ENCODE results near the gene HBZ.

The HBZ gene

DNA sequence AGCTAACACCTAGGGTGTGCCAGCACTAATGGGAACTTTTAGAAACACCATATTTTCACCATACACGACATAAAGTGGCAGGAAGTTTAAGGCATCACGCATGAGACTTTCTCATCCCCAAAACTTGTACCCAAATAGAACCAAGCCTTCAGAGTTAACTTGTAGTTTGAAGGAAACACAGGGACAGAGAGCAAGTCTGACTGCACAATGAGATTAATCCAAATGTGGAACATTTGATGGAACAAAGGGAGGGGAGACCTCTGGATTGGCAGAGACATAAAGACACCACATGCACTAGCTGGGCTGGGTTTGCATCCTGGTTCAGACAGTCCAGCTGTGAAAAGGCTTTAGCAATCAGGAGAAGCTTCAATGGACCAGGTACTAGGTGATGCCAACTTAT is 38.1 kb upstream of the HBZ start:
- no peak for TF ChIP-seq CTCF (IDR thresholded peaks at IDR 0.05; ENCODE audit: borderline replicate concordance, insufficient read depth, low read depth, low read length)
- no peak overlapping the region for H3K4me3 ChIP-seq (ENCODE audit: low read depth, low read length)

DNA sequence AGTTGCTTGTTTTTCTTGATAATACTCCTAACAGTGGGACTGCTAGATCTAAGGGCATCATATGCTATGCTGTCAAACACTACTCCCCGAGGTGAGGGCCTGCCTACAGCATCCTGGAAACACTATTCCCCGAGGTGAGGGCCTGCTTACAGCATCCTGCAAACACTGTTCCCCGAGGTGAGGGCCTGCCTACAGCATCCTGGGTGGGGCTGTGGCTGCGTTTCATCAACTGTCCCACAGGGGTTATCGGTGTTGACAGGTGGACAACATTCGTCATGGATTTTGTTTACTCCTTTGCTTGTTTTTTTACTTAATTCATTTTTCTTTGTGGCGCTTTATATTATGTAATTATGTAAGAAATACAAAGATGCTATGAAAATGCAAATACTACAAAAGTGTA is 36.4 kb upstream of the HBZ start:
- TF ChIP-seq CTCF (IDR thresholded peaks at IDR 0.05; ENCODE audit: borderline replicate concordance, insufficient read depth, low read depth, low read length) = no peak

DNA sequence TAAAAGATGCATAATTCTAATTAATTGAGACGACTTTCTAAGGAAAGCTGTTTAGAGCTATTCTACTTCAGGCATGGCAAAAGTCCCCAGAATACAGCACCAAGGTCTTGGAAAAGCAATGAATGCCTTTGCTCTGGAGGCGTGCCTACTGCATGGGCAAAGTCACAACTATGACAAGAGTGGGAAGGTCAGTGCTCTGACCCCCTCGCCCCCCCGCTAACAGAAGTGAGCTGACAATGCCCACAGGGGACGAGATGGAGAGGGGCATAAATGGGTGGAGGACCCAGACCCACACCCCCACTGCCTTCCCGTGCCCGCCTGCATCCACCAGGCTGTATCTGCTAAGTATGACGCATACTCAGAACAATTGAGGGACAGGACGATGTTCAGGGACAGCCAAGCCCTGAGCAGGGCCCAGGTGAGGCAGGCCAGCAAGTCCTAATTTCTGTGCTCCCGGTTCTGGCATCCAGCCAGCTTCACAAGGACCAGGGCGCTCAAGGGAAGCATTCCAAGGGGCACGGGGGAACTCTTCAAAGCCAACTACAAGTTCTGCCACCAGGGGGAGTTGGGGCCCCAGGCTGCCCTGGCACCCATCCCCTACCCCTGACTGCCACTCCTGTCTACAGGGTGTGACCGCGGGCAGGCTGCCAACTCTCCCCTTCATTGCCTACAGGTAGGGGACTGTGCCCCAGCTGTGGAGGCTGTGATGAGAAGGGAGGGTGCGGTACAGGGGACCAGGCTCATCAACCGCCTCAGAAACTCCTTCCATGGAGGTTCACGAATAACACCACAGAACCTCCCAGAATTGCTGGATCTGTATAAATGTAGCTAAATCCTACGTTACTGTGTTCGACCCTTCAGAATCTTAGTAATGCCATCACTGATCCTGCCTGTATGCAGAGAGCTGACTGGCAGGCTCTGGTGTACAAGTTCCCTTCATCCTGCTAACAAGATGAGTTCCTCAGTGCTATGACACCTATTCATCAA is 34.8 kb upstream of the HBZ start:
- TF ChIP-seq CTCF (IDR thresholded peaks at IDR 0.05; ENCODE audit: borderline replicate concordance, insufficient read depth, low read depth, low read length) = peak; percentile 84
- H3K4me3 ChIP-seq (ENCODE audit: low read depth, low read length) = no peak overlapping the region

More for the DNA sequence above, 36.4 kb upstream of the HBZ start:
- no peak overlapping the region for H3K4me3 ChIP-seq (ENCODE audit: low read depth, low read length)

GRCh38 chr16:118857-119256 is 33.6 kb upstream of the HBZ start:
- no peak overlapping the region for H3K4me3 ChIP-seq (ENCODE audit: low read depth, low read length)

GRCh38 chr16:119295-119694 is 33.1 kb upstream of the HBZ start:
- TF ChIP-seq CTCF (IDR thresholded peaks at IDR 0.05; ENCODE audit: borderline replicate concordance, insufficient read depth, low read depth, low read length) = no peak
- no peak overlapping the region for H3K4me3 ChIP-seq (ENCODE audit: low read depth, low read length)

More at GRCh38 chr16:118857-119256, 33.6 kb upstream of the HBZ start:
- no peak for TF ChIP-seq CTCF (IDR thresholded peaks at IDR 0.05; ENCODE audit: borderline replicate concordance, insufficient read depth, low read depth, low read length)

- H3K4me3 ChIP-seq (ENCODE audit: low read depth, low read length) = no peak overlapping the region
- TF ChIP-seq CTCF (IDR thresholded peaks at IDR 0.05; ENCODE audit: borderline replicate concordance, insufficient read depth, low read depth, low read length) = no peak
Observed at GRCh38 chr16:119835-120491, 32.5 kb upstream of the HBZ start.
